CD8-positive, alpha-beta memory T cell (primary cell): ENCODE results near the gene RIPOR2. TPM values are rescaled to one million over a fixed set of nuclear protein-coding genes. Genes with fewer than 3 reads are reported as not detected.

ENCODE experiments used
- CTCF ChIA-PET: fragments of 350-600 bp; sonication (Branson Sonifier 250); formaldehyde crosslinking; loops from one replicate; lab custom pipeline; 2021; ENCODE audit warnings: antibody characterized with exemption; lab: Charles Lee
- POLR2A ChIA-PET: fragments of 350-600 bp; sonication (Branson Sonifier 250); formaldehyde crosslinking; loops from one replicate; lab custom pipeline; 2021; ENCODE audit warnings: antibody characterized with exemption; lab: Charles Lee
- DNase-seq, 5 donors: peaks; one replicate each; pipeline versions ENCODE4 v3.0.0 to v3.0.0-alpha.2; 2020 to 2022; ENCODE audit warnings: mixed read lengths in 1 of 5
- H3K27ac ChIP-seq: one replicate; pipeline ENCODE4 v1.7.0; 2013; ENCODE audit warnings: low read depth, mild to moderate bottlenecking, low read length, moderate library complexity
- H3K27me3 ChIP-seq: 2 replicates; pipeline ENCODE4 v1.7.0; 2013; ENCODE audit warnings: low read length, mild to moderate bottlenecking; ENCODE audit not compliant: insufficient read depth, poor library complexity, severe bottlenecking
- H3K36me3 ChIP-seq: 2 replicates; pipeline ENCODE4 v1.7.0; 2013; ENCODE audit warnings: mild to moderate bottlenecking, low read length, moderate library complexity; ENCODE audit not compliant: insufficient read depth
- H3K4me1 ChIP-seq: 2 replicates; pipeline ENCODE4 v1.7.0; 2013; ENCODE audit warnings: mild to moderate bottlenecking, low read length, moderate library complexity; ENCODE audit not compliant: insufficient read depth
- H3K4me3 ChIP-seq: 2 replicates; pipeline ENCODE4 v1.7.0; 2013; ENCODE audit warnings: mild to moderate bottlenecking, low read length
- H3K9me3 ChIP-seq: 2 replicates; pipeline ENCODE4 v1.7.0; 2013; ENCODE audit warnings: mild to moderate bottlenecking, low read length
- H3K27ac Mint-ChIP-seq, 8 donors: one replicate each; pipeline ENCODE4 v1.8.0; 2020 to 2021; ENCODE audit warnings: mixed read lengths in 8 of 8, mild to moderate bottlenecking in 6 of 8, inconsistent platforms in 3 of 8, moderate library complexity in 3 of 8
- H3K27me3 Mint-ChIP-seq, 2 donors: one replicate each; pipeline ENCODE4 v1.8.0; 2020 to 2021; ENCODE audit warnings: mixed read lengths in 2 of 2, mild to moderate bottlenecking in 1 of 2, moderate library complexity in 1 of 2
- H3K36me3 Mint-ChIP-seq, 3 donors: one replicate each; pipeline ENCODE4 v1.8.0; 2020 to 2021; ENCODE audit warnings: mixed read lengths in 3 of 3, inconsistent platforms in 1 of 3, mild to moderate bottlenecking in 1 of 3
- H3K4me1 Mint-ChIP-seq, 3 donors: one replicate each; pipeline ENCODE4 v1.8.0; 2020 to 2021; ENCODE audit warnings: mixed read lengths in 3 of 3, inconsistent platforms in 1 of 3, mild to moderate bottlenecking in 1 of 3
- H3K4me3 Mint-ChIP-seq, 7 donors: one replicate each; pipeline ENCODE4 v1.8.0; 2020 to 2021; ENCODE audit warnings: mixed read lengths in 7 of 7, mild to moderate bottlenecking in 6 of 7, moderate library complexity in 4 of 7, inconsistent platforms in 2 of 7
- H3K9me3 Mint-ChIP-seq, 5 donors: one replicate each; pipeline ENCODE4 v1.8.0; 2020 to 2022; ENCODE audit warnings: mixed read lengths in 5 of 5, mild to moderate bottlenecking in 3 of 5, moderate library complexity in 2 of 5, inconsistent platforms in 1 of 5
- polyA plus RNA-seq: library from polyadenylated mRNA; unstranded; fragments of 300-500 nt; fragmentation: Illumina TruSeq; gene quantifications from one replicate; pipeline ENCODE4 v1.2.3, GENCODE V29; 2021
- total RNA-seq, 2 experiments: library from RNA; stranded (reverse); gene quantifications; one replicate each; pipeline ENCODE4 v1.2.3, GENCODE V29; 2021

Gene RIPOR2
- total and polyA plus RNA-seq, 3 experiments from 2014 or later = 54.4 to 427 (median 58.2) TPM

- Histone ChIP-seq H3K4me3 (no peak overlapping the region), H3K27me3 (no peaks in the 10 kb centered on the region), H3K27ac (no peak overlapping the region), H3K9me3 (no peaks in the 10 kb centered on the region), H3K4me1 (peaks cover 60% of the 10 kb centered on the region), H3K36me3 (peaks cover 75% of the 10 kb centered on the region)
- no peak for DNase-seq
- peaks cover 25 to 95% (median 50%) of the 10 kb centered on the region in 3 donors for H3K36me3 Mint-ChIP-seq
- H3K4me1 Mint-ChIP-seq = peaks cover 58 to 63% (median 62%) of the 10 kb centered on the region in 3 donors
- CTCF ChIA-PET = interaction anchor here (0.5 to 7.1 kb wide), 34 partner anchors 10 to 228 kb away, joined by 3 to 131 read pairs (median 5); partner anchors contain the start of genes ACOT13, RIPOR2 and TDP2
- H3K27me3 Mint-ChIP-seq = peaks cover 0 to 2% of the 10 kb centered on the region in 2 donors
- peak overlapping the region in 6 of 7 donors; percentile 35 to 81 (median 60) for H3K4me3 Mint-ChIP-seq
- POLR2A ChIA-PET = interaction anchor here (1.1 kb wide), 3 partner anchors 135 to 163 kb away, joined by 3 to 12 read pairs (median 8); no protein-coding TSS in a partner anchor
- no peaks in the 10 kb centered on the region for H3K9me3 Mint-ChIP-seq
- peak overlapping the region; percentile 80 to 95 (median 90) for H3K27ac Mint-ChIP-seq
Observed at GRCh38 chr6:24856246-24856599, 79.5 kb downstream of the RIPOR2 start.

- POLR2A ChIA-PET = interaction anchor here (1.1 kb wide), 3 partner anchors 136 to 163 kb away, joined by 3 to 12 read pairs (median 8); no protein-coding TSS in a partner anchor
- peaks cover 75% of the 10 kb centered on the region for H3K36me3 ChIP-seq
- peaks cover 53 to 57% (median 56%) of the 10 kb centered on the region in 3 donors for H3K4me1 Mint-ChIP-seq
- H3K4me3 ChIP-seq = no peak overlapping the region
- CTCF ChIA-PET = interaction anchor here (0.5 to 7.1 kb wide), 34 partner anchors 11 to 229 kb away, joined by 3 to 131 read pairs (median 5); partner anchors contain the start of genes ACOT13, RIPOR2 and TDP2
- H3K9me3 Mint-ChIP-seq = no peaks in the 10 kb centered on the region
- H3K27ac Mint-ChIP-seq = peak overlapping the region; percentile 47 to 95 (median 87)
- peak; percentile 43 to 78 (median 68) for DNase-seq
- peak overlapping the region in 6 of 7 donors; percentile 35 to 69 (median 60) for H3K4me3 Mint-ChIP-seq
- peaks cover 55% of the 10 kb centered on the region for H3K4me1 ChIP-seq
- no peaks in the 10 kb centered on the region for H3K27me3 ChIP-seq
- peaks cover 0 to 2% of the 10 kb centered on the region in 2 donors for H3K27me3 Mint-ChIP-seq
- H3K27ac ChIP-seq = no peak overlapping the region
- H3K36me3 Mint-ChIP-seq = peaks cover 27 to 95% (median 46%) of the 10 kb centered on the region in 3 donors
- H3K9me3 ChIP-seq = no peaks in the 10 kb centered on the region
Observed at GRCh38 chr6:24855395-24856245, 80.1 kb downstream of the RIPOR2 start.

GRCh38 chr6:24854077-24854666 lies 81.6 kb downstream of the RIPOR2 start:
- Histone ChIP-seq H3K27me3 (no peaks in the 10 kb centered on the region), H3K9me3 (no peaks in the 10 kb centered on the region), H3K27ac (no peak overlapping the region), H3K4me1 (peaks cover 40% of the 10 kb centered on the region), H3K4me3 (no peak overlapping the region), H3K36me3 (peaks cover 75% of the 10 kb centered on the region)
- Mint-ChIP-seq H3K4me1 (peaks cover 43 to 52% (median 48%) of the 10 kb centered on the region in 3 donors), H3K36me3 (peaks cover 28 to 95% (median 42%) of the 10 kb centered on the region in 3 donors), H3K27me3 (peaks cover 0 to 6% of the 10 kb centered on the region in 2 donors), H3K27ac (peak overlapping the region in 6 of 8 donors; percentile 22 to 79 (median 64)), H3K4me3 (no peak overlapping the region), H3K9me3 (no peaks in the 10 kb centered on the region)
- POLR2A ChIA-PET = no interaction called here
- CTCF ChIA-PET = interaction anchor here (1.0 to 7.1 kb wide), 4 partner anchors 10 to 164 kb away, joined by 3 to 131 read pairs (median 4); no protein-coding TSS in a partner anchor
- DNase-seq = no peak

GRCh38 chr6:24851086-24851485 lies 84.7 kb downstream of the RIPOR2 start:
- H3K4me3 ChIP-seq = no peak overlapping the region
- H3K4me1 Mint-ChIP-seq = peaks cover 19 to 40% (median 34%) of the 10 kb centered on the region in 3 donors
- no peak for DNase-seq
- H3K27ac Mint-ChIP-seq = peak overlapping the region in 7 of 8 donors; percentile 27 to 81 (median 61)
- peaks cover 27 to 95% (median 42%) of the 10 kb centered on the region in 3 donors for H3K36me3 Mint-ChIP-seq
- no peaks in the 10 kb centered on the region for H3K9me3 ChIP-seq
- H3K27me3 Mint-ChIP-seq = peaks cover 0 to 4% of the 10 kb centered on the region in 2 donors
- H3K27me3 ChIP-seq = no peaks in the 10 kb centered on the region
- peaks cover 84% of the 10 kb centered on the region for H3K36me3 ChIP-seq
- H3K9me3 Mint-ChIP-seq = no peaks in the 10 kb centered on the region
- H3K4me3 Mint-ChIP-seq = no peak overlapping the region
- H3K4me1 ChIP-seq = peaks cover 9% of the 10 kb centered on the region
- CTCF ChIA-PET = interaction anchor here (1.3 to 2.8 kb wide), 3 partner anchors 83 to 356 kb away, joined by 3 to 8 read pairs (median 7); partner anchors contain the start of gene ALDH5A1
- POLR2A ChIA-PET = interaction anchor here (0.6 to 0.7 kb wide), 2 partner anchors 18 to 19 kb away, joined by 3 to 4 read pairs; no protein-coding TSS in a partner anchor
- H3K27ac ChIP-seq = no peak overlapping the region

- Mint-ChIP-seq H3K27ac (peak overlapping the region in 6 of 8 donors; percentile 37 to 88 (median 60)), H3K9me3 (no peaks in the 10 kb centered on the region), H3K27me3 (peaks cover 0 to 4% of the 10 kb centered on the region in 2 donors), H3K4me1 (peaks cover 24 to 38% (median 37%) of the 10 kb centered on the region in 3 donors), H3K36me3 (peaks cover 31 to 96% (median 47%) of the 10 kb centered on the region in 3 donors), H3K4me3 (peak overlapping the region in 1 of 7 donors; percentile 13)
- Histone ChIP-seq H3K9me3 (no peaks in the 10 kb centered on the region), H3K27me3 (no peaks in the 10 kb centered on the region), H3K4me3 (no peak overlapping the region), H3K4me1 (peaks cover 12% of the 10 kb centered on the region), H3K36me3 (peaks cover 90% of the 10 kb centered on the region), H3K27ac (no peak overlapping the region)
- DNase-seq = no peak
- ChIA-PET CTCF (interaction anchor here (1.3 to 2.8 kb wide), 4 partner anchors 84 to 355 kb away, joined by 3 to 8 read pairs (median 6); partner anchors contain the start of gene ALDH5A1), POLR2A (interaction anchor here (0.7 kb wide), 2 partner anchors 74 to 168 kb away, joined by 3 to 4 read pairs; no protein-coding TSS in a partner anchor)
Observed at GRCh38 chr6:24849713-24850112, 86.0 kb downstream of the RIPOR2 start.

DNA sequence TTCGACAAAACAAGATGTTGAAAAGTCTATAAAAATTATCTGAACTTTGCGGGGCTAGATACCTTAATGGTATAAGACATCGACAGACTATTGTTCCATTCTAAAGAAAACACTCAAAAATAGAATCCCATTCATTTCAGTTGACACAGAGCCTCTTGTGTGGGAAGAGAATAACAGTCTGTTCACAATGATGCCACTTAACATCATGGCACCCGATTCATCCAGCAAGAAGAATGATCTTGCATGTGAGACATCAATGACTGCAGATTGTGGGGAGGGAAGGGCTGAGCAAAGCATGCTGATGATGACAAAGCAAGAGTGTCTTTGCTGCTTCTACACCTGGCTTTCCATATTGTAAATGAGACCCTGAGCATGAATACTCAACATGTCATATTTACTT lies 87.3 kb downstream of the RIPOR2 start:
- Histone ChIP-seq H3K4me3 (no peak overlapping the region), H3K9me3 (no peaks in the 10 kb centered on the region), H3K4me1 (peaks cover 15% of the 10 kb centered on the region), H3K27me3 (no peaks in the 10 kb centered on the region), H3K36me3 (peaks cover 89% of the 10 kb centered on the region), H3K27ac (no peak overlapping the region)
- peaks cover 0 to 4% of the 10 kb centered on the region in 2 donors for H3K27me3 Mint-ChIP-seq
- no peak for DNase-seq
- H3K4me3 Mint-ChIP-seq = no peak overlapping the region
- H3K9me3 Mint-ChIP-seq = no peaks in the 10 kb centered on the region
- ChIA-PET POLR2A (no interaction called here), CTCF (interaction anchor here (0.8 kb wide), 1 partner anchor 169 kb away, joined by 3 read pairs; no protein-coding TSS in a partner anchor)
- peak overlapping the region in 5 of 8 donors; percentile 2 to 89 (median 25) for H3K27ac Mint-ChIP-seq
- peaks cover 25 to 47% (median 45%) of the 10 kb centered on the region in 3 donors for H3K4me1 Mint-ChIP-seq
- H3K36me3 Mint-ChIP-seq = peaks cover 31 to 94% (median 52%) of the 10 kb centered on the region in 3 donors

- DNase-seq = no peak
- H3K9me3 Mint-ChIP-seq = no peaks in the 10 kb centered on the region
- H3K4me1 ChIP-seq = peaks cover 25% of the 10 kb centered on the region
- H3K27me3 Mint-ChIP-seq = peaks cover 0 to 4% of the 10 kb centered on the region in 2 donors
- peak overlapping the region; percentile 19 to 89 (median 37) for H3K27ac Mint-ChIP-seq
- ChIA-PET CTCF (interaction anchor here (0.8 to 2.0 kb wide), 3 partner anchors 11 to 180 kb away, joined by 3 to 7 read pairs (median 5); no protein-coding TSS in a partner anchor), POLR2A (interaction anchor here (0.5 to 0.6 kb wide), 2 partner anchors 138 to 208 kb away, joined by 3 to 5 read pairs; no protein-coding TSS in a partner anchor)
- H3K4me3 ChIP-seq = no peak overlapping the region
- H3K9me3 ChIP-seq = no peaks in the 10 kb centered on the region
- H3K4me1 Mint-ChIP-seq = peaks cover 29 to 56% (median 54%) of the 10 kb centered on the region in 3 donors
- H3K36me3 Mint-ChIP-seq = peaks cover 31 to 94% (median 46%) of the 10 kb centered on the region in 3 donors
- H3K27me3 ChIP-seq = no peaks in the 10 kb centered on the region
- no peak overlapping the region for H3K27ac ChIP-seq
- H3K36me3 ChIP-seq = peaks cover 89% of the 10 kb centered on the region
- no peak overlapping the region for H3K4me3 Mint-ChIP-seq
Observed at GRCh38 chr6:24847402-24847801, 88.4 kb downstream of the RIPOR2 start.
